Measurements from ENCODE around the gene MARCHF7. TPM values are rescaled to one million over a fixed set of nuclear protein-coding genes. Genes with fewer than 3 reads are reported as not detected.

MARCHF7 gene
- total and polyA plus RNA-seq, 10 of the 15 experiments (the other 5 are each of a cell fraction or from before 2014, with no cell fraction given) = 39.4 to 111 (median 66.5) TPM

GRCh38 chr2:159714247-159714930, 2.1 kb downstream of the MARCHF7 start:
- FAIRE-seq (no peak), ATAC-seq (no peak), DNase-seq (ENCODE audit: low read depth, low spot score) (no peak)
- Histone ChIP-seq H4K20me1 (ENCODE audit: control insufficient read depth, insufficient read depth) (no peaks in the 10 kb centered on the region; the same call in 1 of the 2 replicates), H3K4me1 (ENCODE audit: control insufficient read depth, insufficient read depth, low read length) (peaks cover 3% of the 10 kb centered on the region; the same call in 1 of the 2 replicates), H3K9me3 (replicated peaks; ENCODE audit: control insufficient read depth, insufficient read depth, low read length) (no peaks in the 10 kb centered on the region; the same call in 2 of the 3 replicates), H3K4me3 (peak overlapping the region; percentile 99), H3K27ac (ENCODE audit: control insufficient read depth, insufficient read depth) (peak overlapping the region; percentile 99), H3K27me3 (replicated peaks in 1 of 2; ENCODE audit: control insufficient read depth in 2 of 2, insufficient read depth in 2 of 2, low read length in 1 of 2) (no peaks in the 10 kb centered on the region), H3K4me2 (ENCODE audit: control insufficient read depth, insufficient read depth) (peak overlapping the region; percentile 78), H3K36me3 (ENCODE audit: control insufficient read depth in 2 of 2, insufficient read depth in 2 of 2, low read length in 1 of 2) (peaks cover 2 to 28% of the 10 kb centered on the region in 2 experiments; a peak in 3 of 4 replicates), H2AFZ (ENCODE audit: control insufficient read depth, low read depth, low read length) (no peak overlapping the region), H3K79me2 (ENCODE audit: control insufficient read depth, insufficient read depth, low read length) (peaks cover 77% of the 10 kb centered on the region), H3K9ac (ENCODE audit: control insufficient read depth, insufficient read depth, low read length) (peak overlapping the region; percentile 100)
- POLR2A ChIA-PET = interaction anchor here (0.7 to 3.7 kb wide), 5 partner anchors 9 to 181 kb away, joined by 3 to 12 read pairs (median 3); no protein-coding TSS in a partner anchor
- no TSS peak for BruUV-seq (replicated peaks)
- intact Hi-C loops (cut with micrococcal nuclease; ENCODE audit: unreplicated experiment) = loop anchor here (10.0 kb wide), 2 partner anchors 310 to 510 kb away; no protein-coding TSS in a partner anchor
- RAD21 ChIA-PET (ENCODE audit: unreplicated experiment) = interaction anchor here (0.7 to 4.6 kb wide), 10 partner anchors 13 to 253 kb away, joined by 3 to 20 read pairs (median 4); no protein-coding TSS in a partner anchor
- TF ChIP-seq POLR2AphosphoS5 (IDR thresholded peaks at IDR 0.05; ENCODE audit: low read length) (0 out of 2 replicates have a peak, but pooled peaks have one; percentile 15), POLR2A (IDR thresholded peaks at IDR 0.05; ENCODE audit: low read depth, low read length) (peak; percentile 58), POU2F2 (IDR thresholded peaks at IDR 0.05; ENCODE audit: borderline replicate concordance, low read depth, low read length) (0 out of 3 replicates have a peak, but pooled peaks have one; percentile 32), CREB1 (IDR thresholded peaks at IDR 0.05; ENCODE audit: low read depth) (no peak), MXI1 (IDR thresholded peaks at IDR 0.05; ENCODE audit: low read depth, low read length) (peak; percentile 32; the same call in 1 of the 2 replicates)
- TF ChIP-seq, protein P1, sequence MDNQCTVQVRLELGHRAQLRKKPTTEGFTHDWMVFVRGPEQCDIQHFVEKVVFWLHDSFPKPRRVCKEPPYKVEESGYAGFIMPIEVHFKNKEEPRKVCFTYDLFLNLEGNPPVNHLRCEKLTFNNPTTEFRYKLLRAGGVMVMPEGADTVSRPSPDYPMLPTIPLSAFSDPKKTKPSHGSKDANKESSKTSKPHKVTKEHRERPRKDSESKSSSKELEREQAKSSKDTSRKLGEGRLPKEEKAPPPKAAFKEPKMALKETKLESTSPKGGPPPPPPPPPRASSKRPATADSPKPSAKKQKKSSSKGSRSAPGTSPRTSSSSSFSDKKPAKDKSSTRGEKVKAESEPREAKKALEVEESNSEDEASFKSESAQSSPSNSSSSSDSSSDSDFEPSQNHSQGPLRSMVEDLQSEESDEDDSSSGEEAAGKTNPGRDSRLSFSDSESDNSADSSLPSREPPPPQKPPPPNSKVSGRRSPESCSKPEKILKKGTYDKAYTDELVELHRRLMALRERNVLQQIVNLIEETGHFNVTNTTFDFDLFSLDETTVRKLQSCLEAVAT (IDR thresholded peaks at IDR 0.05) = peak; percentile 57
- TF ChIP-seq, protein P2, sequence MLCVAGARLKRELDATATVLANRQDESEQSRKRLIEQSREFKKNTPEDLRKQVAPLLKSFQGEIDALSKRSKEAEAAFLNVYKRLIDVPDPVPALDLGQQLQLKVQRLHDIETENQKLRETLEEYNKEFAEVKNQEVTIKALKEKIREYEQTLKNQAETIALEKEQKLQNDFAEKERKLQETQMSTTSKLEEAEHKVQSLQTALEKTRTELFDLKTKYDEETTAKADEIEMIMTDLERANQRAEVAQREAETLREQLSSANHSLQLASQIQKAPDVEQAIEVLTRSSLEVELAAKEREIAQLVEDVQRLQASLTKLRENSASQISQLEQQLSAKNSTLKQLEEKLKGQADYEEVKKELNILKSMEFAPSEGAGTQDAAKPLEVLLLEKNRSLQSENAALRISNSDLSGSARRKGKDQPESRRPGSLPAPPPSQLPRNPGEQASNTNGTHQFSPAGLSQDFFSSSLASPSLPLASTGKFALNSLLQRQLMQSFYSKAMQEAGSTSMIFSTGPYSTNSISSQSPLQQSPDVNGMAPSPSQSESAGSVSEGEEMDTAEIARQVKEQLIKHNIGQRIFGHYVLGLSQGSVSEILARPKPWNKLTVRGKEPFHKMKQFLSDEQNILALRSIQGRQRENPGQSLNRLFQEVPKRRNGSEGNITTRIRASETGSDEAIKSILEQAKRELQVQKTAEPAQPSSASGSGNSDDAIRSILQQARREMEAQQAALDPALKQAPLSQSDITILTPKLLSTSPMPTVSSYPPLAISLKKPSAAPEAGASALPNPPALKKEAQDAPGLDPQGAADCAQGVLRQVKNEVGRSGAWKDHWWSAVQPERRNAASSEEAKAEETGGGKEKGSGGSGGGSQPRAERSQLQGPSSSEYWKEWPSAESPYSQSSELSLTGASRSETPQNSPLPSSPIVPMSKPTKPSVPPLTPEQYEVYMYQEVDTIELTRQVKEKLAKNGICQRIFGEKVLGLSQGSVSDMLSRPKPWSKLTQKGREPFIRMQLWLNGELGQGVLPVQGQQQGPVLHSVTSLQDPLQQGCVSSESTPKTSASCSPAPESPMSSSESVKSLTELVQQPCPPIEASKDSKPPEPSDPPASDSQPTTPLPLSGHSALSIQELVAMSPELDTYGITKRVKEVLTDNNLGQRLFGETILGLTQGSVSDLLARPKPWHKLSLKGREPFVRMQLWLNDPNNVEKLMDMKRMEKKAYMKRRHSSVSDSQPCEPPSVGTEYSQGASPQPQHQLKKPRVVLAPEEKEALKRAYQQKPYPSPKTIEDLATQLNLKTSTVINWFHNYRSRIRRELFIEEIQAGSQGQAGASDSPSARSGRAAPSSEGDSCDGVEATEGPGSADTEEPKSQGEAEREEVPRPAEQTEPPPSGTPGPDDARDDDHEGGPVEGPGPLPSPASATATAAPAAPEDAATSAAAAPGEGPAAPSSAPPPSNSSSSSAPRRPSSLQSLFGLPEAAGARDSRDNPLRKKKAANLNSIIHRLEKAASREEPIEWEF (IDR thresholded peaks at IDR 0.05; ENCODE audit: insufficient replicate concordance, low read depth, low read length) = no peak
- 42% methylated on average over 8 of the region's 8 CpGs for WGBS (ENCODE audit: insufficient coverage, insufficient replicate concordance, low lambda C conversion rate, missing lambda C conversion rate)
- CTCF ChIA-PET = interaction anchor here (0.6 to 3.7 kb wide), 10 partner anchors 16 to 621 kb away, joined by 3 to 18 read pairs (median 4); no protein-coding TSS in a partner anchor
- SMC1A ChIA-PET (ENCODE audit: uncharacterized antibody, unreplicated experiment) = interaction anchor here (0.6 to 10.2 kb wide), 19 partner anchors 7 to 229 kb away, joined by 3 to 84 read pairs (median 4); no protein-coding TSS in a partner anchor
- in situ Hi-C loops (cut with MboI) = no loop called here

Measured in GM12878 (cell line).